ENCODE results near the gene AOPEP.

The AOPEP gene

DNA sequence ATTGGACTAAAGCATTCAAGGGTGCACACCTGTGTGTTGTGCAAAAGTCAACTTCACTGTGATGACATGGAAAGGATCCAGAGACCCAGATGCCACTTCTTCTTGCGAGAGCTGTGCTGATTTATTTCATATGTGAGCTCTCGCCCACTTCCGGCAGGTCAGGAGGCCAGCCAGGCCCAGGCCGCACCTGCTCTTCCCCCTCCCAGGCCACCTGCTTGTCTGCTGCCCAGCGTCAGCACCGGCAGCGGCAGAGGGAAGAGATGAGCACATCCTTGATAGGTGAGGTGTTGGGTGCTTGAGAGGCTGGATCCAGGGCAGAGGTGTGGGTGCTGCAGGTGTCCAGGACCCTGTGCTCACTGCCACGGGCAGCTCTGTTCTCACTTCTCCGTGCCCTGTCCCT, 348.1 kb downstream of the AOPEP start:
- DNase-seq = no peak

DNA sequence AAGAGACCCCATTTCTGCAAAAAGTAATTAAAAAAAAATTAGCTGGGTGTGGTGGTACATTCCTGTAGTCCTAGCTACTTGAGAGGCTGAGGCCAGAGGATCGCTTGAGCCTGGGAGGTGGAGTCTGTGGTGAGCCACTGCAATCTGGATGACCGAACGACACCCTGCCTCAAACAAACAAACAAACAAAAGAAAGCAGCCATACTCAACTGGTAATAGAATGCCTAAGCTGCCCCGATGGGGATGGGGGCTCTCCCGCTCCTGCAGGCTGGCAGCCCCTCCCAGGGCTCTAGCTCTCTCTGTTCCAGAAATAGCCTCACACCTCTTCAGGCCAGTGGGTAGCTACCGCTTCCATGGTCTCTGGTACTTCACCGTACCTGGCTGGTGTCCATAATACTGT, 349.2 kb downstream of the AOPEP start:
- DNase-seq = no peak

DNA sequence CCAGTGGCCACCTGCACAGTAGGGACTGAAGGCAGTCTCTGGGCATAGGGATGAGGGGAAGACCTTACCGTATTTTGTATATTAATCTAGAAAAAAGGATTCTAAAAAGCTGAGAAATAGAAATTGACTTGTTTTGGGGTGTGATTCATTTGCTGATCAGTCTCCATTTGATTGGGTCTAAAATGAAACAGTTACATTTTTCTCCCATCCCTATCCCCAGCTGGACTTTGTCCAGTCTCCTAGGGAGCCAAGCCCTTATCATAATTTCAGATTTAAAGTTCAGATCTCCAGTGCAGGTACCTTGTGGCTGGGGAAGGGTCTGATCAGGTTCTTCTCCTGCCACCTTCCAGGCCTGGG, 350.2 kb downstream of the AOPEP start:
- DNase-seq = no peak

DNA sequence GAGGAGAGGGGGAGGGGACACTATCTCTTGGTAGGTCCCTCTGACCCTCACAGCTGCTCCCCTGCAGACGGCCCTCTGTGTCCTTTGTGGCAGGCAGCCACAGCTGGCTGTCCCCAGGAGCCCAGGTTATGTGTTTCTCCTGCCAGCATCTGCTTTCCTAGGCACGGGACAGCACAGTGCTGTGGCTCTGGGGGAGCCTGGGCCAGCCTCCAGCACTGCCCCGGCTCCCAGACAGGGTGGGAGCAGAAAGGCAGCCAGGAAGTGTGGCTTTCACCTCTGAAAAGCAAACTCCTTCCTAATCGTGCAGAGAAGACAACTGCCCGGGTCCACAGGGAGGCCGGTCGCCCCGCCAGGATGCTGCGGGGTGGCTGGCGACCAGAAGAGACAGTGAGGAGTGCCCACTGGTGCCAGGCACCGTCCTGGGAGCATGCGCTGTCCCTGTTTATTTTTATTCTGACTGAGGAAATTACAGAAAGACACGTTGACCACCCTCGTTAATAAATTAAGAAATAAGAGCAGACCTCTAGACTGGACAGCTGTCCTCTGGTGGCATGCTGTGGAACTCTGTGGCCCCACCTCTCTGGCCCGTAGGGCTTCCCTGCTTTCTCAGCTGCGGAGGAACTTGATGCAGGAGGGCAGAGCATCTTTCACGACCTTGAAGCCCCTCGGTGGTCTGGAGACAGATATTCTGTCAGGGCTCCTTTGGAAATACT, 350.7 kb downstream of the AOPEP start:
- no peak for DNase-seq

DNA sequence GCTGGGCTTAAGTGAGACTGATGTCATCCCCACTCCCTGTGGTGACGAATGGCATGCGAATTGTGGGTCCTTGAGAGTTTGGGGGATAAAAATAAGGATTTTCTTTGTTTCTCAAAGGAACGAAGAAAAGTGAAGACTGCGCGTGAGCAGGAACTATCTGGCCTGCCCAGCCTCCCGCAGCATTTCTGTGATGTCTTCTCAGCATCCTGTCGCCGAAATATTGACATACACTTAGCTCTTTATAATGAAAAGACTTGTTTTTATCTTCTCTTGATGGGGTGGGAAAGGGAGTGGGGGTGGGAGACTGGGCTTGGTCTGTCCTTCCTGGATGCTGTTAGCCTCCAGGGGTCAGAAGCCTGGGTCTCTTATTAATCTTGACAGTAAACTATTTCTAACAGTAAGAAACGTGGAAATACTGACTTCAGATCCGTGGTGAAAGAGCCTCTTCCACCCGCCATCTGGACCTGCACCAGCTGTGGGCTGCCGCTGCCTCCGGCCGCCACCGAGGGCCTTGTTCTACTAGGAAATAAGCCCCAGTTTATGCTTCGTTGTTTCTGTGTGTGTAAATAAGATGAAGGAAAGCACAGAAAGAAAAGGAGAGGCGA, 351.4 kb downstream of the AOPEP start:
- DNase-seq = no peak

DNA sequence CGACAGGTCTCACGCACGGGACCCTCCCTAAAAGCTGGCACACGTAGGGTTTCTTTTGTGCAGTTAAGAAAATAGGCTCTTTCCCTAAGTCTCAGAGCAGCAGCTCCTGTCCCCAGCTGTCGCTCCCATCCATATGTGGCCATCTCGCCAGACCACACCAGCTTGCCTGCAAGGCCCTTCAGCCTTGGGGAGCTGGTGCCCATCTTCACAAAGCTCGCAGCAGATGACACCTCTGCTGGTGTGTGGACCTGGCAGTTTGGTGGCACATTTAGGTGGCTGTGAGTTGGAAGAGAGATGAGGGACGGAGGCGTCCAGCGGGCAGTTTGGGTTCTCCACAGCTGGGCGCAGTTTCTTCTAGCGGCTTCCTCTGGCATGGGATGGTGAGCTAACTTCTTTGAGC, 352.0 kb downstream of the AOPEP start:
- DNase-seq = no peak

DNA sequence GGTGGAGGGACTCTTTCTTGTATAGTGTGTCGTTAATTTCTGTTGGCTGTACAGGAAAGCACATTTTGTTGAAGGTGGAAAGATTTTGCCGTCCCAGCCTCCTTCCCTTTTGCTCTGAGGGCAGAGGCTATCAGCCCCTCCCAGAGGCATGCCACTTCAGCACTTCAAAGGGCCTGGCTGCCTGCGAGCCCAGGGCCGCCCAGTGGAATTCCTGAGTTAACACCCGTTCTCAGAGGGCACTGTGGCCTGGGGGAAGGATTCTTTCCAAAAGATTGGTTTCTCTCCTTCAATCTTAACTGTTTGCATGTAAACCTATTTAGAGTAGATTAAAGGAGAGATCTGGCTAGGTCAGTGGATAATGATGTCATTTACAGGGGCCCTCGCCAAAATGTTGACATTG, 352.4 kb downstream of the AOPEP start:
- DNase-seq = no peak

DNA sequence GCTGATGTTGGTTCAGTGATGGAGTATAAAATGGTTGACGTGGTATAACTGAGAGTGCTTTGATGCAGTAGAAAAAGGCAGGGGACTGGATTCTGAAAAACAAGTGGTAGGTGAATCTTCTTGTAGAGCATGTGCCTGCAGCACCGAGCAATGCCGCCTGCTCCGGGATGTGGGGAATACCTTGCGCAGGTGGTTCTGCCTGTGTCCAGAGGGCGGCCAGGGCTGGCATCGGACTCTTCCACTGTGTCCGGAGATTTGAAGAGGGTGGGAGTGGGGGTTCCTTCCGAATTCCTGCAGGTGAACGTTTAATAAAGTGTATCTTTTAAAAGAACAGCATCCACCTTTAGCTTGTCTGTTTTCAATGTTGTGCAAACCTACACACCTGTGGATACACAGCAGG, 353.0 kb downstream of the AOPEP start:
- no peak for DNase-seq

DNA sequence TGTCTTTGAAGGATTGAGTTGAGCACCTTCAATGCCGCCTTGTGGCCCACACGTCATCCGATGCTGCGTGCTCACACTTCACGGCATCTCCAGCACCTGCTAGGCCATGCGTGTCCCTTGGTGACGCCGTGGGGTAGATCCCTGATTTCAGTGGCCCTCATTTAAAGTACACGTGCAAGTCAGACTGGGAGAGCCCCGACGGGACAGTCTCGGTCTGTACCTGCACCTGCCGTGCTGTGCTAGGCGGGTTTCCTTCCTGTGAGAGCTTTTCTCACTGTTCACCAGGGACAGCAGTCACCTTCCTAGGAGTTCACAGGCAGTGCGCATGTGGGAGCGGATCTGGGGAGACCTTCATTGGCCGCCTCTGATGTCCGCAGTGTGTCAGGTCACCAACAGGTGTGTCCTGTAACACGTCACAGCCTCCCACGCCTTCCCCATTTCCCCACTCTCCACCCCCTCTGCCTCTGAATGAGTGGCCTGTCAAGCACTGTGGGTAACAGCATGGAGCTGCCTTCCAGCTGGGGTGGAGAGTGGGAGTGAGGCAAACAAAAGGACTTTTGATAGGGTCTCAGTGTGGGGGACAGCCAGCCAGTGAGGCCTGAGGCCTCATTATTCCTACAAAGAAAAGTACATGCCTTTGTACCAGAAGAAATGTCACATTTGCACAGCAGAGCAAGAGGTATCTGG, 354.6 kb downstream of the AOPEP start:
- no peak for DNase-seq

DNA sequence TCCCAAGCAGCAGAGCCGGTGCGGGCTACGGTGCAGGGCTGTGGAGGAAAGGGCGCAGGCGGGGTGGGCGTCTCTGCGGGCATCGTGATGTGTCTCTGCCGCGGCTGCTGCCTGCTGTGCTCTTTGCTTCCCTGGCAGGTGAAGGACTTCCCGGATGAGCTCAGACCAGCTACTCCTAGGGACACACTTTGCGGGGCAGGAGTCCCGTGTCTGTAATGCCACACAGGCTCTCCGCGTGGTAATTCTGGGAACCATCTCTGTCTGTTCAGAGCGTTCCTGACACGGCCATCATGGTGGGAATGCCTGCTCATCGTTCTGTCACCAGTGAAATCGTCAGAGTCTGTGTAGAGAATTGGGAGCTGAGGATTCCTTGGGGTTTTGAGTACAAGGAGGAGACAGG, 355.5 kb downstream of the AOPEP start:
- DNase-seq = no peak

DNA sequence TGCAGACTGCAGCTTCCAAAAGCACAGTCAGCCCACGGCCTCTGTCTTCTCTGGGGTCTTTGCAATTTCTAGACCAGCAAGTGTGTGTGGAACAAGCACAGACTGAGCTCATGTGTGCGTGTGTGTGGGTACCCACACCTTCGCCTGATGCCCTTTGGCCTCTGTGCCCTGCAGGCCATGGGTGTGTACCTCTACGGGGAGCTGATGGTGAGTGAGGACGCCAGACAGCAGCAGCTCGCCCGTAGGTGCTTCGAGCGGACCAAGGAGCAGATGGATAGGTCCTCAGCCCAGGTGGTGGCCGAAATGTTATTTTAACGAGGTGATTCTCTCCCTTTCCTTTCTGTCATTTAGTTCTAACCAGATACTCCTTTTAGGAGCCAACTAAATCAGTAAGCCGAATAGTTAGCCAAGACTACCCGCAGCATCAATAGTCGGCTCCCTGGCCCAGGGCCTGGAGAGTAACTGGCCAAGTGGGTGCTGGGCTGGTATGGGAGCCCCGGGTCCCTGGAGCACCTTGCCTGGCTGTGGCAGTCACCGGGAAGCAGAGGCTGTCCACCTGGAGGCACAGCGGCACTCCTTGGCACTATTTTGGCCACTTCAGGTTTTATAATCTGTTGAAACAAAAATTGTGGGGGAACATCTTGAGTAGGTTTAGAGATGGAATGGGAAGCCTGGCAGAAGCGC, 356.0 kb downstream of the AOPEP start:
- DNase-seq = no peak

DNA sequence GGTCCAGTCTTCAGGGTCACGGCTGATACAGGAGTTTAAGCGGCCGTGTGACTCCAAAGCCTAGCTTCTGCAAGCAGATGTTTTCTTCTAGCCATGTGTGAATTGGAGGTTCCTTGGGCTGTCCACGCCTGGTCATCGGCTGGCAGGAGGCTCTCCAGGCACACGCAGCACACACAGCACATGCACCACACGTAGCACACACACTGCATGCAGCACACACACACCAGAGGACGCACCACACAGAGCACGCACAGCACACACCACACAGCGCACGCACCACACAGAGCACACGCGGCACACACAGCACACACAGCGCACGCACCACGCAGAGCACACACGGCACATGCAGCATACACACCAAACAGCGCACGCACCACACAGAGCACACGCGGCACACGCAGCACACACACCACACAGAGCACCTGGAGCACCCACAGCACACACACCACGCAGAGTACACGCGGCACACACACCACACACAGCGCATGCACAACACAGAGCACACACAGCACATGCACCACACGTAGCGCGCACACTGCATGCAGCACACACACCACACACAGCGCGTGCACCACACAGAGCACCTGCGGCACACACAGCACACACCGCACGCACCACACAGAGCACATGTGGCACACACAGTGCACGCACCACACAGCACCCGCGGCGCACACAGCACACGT, 356.7 kb downstream of the AOPEP start:
- no peak for DNase-seq

DNA sequence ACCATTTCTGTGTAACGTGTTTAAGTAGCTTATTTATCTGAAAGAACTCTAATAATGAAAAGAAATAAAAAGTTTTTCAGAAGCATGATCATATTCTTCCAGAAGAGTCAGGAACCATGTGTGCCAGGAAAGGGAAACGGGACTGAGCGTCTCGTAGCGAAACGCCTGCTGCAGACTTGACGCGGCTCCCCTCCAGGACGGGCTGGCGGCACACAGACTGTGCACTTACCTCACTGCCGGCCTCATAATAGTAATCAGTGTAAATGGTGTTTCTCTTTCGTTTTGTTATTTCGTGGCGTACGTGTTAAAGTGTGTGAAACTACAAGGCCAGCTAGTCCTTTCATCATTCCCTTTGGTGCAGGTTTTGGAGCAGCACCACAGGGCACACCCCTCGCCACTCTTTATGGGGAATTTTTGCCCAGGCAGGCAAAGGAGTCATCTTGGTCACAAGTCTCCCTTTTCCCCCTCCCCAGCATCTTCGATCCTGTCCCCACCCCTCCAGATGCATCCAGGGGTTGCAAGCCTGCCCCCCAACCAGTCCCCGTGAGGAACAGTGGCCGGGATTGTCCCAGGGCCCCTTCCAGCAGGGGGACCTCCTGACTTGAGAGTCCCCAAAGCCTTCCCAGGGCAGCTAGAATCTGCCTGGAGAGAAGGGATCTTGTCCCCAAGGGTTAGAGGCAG, 357.9 kb downstream of the AOPEP start:
- no peak for DNase-seq

DNA sequence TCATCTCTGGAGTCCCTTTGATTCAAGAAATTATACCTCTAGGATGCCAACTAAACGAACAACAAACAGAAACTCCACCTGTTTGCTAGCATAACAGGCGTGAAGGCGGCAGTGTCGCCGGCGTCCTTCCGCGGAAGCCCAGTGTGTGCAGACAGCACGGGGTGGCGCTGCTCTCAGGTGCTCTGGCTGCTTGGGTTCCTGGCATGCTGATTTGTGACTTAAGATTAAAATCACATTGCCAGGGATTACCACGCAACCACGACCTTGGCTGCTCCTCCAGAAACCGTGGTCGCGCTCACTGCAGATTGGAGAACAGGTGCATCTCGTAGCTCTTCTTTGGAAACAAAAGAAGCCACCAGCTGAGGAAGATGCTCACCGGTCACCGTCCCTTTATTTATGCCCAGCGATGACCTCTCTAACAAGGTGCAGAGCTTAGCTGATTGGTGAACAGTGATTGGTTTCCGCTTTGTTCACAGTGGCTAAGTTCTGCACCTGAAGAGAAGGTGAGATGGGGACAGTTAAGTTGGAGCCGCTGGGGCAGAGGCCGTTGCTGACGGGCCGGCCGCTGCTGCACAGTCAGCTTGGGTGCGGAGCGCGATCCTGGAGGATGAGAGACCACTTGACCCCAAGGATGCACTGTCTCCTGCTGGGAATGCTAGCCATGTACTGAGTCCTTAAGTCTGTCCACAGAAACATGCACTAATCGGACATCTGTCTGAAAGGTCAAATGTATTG, 358.7 kb downstream of the AOPEP start:
- DNase-seq = no peak

DNA sequence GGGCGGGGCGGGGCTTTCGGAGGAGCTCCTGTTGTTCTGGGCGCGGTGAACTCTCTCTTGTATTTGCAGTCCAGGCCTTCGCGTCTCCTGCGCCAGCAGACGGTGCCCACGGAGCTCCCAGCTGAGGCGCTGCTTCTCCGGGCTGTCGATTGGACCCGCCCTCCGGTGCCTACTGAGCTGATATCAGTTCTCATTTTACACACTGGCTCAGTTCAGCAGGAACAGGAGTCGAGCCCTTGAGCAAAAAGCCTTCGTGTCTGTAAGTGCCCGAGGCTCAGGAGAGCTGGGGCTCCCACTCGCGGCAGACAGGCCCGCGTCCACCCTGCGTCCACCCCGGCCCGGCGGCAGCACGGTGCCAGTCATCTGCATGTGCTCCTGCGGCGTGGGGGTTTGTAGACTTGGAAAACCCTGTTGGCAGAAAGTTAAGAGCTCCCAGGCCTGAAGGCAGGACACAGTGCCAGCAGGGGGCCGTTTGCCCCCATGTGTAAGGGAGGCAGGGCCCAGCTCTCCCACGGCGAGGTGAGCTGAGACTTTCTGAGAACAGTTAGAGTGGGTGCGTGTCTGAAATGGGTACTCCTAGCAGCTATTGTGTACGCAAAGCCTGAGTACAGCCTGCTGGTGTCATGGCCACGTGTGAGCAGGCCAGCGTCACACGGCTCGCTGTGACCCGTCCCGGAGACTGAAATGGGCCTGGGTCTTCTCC, 359.5 kb downstream of the AOPEP start:
- no peak for DNase-seq

DNA sequence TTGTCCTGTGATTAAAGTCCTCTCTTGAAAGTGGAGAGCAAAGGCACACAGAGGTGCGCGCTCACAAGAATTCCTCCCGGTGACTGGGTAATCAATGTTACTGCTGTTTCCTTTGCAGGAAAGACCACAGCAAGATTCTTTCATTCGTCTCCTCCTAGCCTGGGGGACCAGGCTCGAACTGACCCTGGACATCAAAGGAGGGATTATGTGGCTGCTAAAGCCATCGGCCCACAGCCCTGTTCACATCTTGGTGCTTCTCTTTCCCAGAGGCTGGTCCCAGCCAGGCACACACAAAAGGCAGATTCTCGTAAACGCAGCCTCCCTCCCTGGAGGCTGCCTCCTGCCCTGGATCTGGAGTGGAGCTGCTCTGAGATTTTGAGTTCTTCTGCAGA, 360.1 kb downstream of the AOPEP start:
- DNase-seq = no peak

DNA sequence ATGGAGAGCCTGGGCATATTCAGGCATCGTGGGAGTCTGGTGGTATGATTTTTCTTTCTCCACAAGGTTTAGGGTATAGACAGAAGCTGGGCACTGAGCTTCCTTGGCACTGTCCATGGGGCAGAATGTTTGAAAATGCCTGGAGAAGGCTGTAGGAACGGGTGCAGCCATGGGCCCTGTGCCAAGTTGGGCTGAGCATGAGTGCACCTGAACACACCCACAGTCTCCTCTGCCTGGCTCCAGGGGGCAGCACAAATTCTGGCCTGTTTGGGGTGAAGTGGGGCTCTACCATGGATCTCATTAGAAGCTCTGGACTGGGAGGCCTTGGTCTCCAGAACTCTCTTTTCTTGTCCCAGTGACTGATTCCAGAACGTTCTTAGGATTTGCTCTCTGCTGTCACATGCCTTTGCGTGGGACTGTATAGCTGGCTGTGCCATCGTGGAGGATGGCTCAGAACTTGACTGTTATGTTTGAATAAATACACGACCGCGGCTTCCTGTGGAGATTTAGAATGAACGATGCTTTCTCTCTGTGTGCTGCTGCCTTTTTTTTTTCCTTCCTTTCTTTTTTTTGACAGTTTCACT, 361.3 kb downstream of the AOPEP start:
- peak; percentile 65 for DNase-seq

DNA sequence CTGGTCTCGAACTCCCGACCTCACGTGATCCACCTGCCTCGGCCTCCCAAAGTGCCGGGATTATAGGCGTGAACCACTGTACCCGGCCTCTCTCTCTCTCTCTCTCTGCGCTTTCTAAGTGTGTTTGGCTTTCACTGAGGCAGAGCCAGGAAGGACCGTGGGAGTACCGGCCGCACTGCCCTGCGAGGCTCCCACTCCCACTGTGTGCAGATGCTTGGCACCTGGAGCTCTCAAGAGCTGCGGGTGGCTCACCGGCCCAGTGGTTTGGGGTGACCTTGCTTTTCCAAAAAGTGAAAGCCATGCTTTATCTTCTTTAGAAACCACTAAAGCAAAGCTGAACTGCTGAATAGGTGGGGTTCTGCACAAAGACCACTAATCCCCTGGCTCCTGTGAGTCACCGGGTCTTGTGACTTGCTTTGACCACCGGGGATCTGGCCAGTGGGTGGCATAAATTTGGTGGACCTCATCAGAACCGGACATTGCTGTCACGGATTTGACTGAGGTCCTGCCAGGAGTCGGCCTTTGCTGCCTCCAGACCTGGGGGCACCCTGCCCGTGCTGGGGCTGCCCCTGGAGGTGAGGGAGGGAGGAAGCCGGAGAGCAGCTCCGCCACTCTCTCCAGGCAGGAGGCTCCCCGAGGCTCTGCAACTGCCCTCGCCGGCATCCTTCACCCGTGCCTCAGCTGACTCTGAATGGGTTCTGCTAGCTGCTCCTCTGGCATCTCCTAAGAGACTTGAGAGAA, 362.1 kb downstream of the AOPEP start:
- DNase-seq = no peak

DNA sequence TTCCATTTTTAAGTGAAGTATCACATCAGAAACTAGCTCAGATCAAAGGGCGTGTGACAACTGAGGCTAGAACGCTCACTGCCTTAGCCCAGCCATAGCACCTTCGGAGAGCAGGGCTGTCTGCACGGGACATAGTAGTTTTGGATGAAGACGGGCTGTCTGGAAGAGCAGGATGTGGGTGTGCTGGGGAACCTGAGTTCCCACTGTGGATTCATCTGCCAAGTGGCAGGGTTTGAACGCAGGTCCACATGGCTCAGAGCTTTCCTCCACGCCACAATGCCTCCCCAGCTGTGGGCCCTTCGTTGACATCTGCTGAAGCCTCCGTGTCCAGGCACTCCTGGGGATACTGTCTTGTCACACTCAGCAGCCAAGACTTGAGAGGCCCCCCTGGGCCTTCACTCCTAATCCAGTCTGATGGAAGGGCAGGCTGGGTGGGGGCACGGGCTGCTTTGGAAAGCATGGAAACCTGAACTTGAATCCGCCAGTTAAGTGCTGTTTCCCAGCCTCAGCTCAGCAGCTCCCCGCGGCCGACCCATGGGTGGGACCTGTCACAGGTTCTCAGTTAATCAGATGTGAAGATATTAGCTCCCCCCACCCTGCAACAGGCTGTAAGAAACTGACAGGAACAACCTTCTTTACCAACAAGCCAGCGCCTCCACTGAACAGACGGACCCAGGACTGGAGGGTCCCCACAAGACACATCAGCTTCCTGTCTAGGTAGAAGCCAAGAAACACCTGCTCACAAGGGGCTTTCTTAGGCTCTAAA, 362.9 kb downstream of the AOPEP start:
- no peak for DNase-seq
